Right lung (tissue), 5 donors: ENCODE measurements around the gene IFIT5. TPM values are rescaled to one million over a fixed set of nuclear protein-coding genes. Genes with fewer than 3 reads are reported as not detected.
"Not testable (repeated sequence)": the region's sequence is repeated elsewhere in the genome, so short reads cannot be mapped to it uniquely, and the experiment has no call there.

ENCODE experiments used
- DNase-seq, 2 donors: peaks; one replicate each; pipeline ENCODE4 v3.0.0-alpha.2; 2013
- polyA plus RNA-seq, 5 donors: library from polyadenylated mRNA; unstranded; fragments of 120-200 nt; gene quantifications; one replicate each; pipeline versions ENCODE4 v1.2.1 to v1.2.3, GENCODE V29; 2013; ENCODE audit warnings: inconsistent platforms in 1 of 5, low replicate concordance in 1 of 5; ENCODE audit not compliant: insufficient read length in 5 of 5, insufficient read depth in 1 of 5

The IFIT5 gene
- polyA plus RNA-seq, 5 donors = 14.9 to 22.5 (median 16.5) TPM

DNA sequence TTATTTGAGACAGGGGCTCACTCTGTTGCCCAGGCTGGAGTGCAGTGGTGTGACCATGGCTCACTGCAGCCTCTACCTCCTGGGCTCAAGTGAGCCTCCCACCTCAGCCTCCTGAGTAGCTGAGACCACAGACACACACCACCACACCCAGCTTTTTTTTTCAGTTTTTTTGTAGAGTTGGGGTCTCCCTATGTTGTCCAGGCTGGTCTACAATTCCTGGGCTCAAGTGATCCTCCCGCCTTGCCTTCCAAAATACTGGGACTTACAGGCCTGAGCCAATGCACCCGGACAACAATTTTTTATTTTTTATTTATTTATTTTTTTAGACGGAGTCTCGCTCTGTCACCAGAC lies 23.2 kb upstream of the IFIT5 start:
- not testable (repeated sequence) for DNase-seq

DNA sequence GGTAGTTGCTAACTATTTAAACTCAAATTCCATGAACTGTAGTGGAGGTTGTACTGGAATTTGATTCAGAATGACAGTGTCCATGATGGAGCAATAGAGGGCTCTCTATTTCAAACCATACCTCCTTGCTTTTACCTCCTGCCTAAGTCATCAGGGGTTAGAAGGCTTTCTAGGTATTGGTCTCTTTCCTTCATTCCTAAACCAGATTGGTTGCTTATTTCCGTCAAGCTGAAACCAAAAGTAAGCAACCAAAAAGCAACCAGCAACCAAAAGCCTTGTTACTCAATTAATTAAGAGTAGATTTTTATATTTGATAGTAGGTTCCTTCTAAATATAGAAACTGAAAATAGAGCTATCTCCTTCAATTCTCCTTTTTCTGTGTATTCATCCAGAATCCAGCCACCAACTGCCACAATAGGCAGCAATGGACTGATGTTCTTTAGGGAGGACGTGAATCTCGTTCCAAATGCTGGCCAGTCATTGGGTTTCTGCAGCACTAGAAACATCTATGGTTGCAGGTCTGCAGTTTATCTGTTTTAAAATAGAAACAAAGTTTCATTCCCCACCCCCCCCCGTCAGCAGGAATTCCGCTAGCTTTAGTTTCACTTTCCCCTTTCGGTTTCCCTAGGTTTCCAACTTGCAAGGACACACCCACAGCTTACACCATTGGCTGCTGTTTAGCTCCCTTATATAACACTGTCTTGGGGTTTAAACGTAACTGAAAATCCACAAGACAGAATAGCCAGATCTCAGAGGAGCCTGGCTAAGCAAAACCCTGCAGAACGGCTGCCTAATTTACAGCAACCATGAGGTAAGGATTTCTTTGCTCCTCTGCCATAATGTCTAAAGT lies 22.2 kb upstream of the IFIT5 start, which contains the start of gene IFIT1:
TSS of gene IFIT1 (plus strand) at position 717 of the 850 bp plus-strand sequence. CDS start at position 807, 90 bp downstream.
- peak; percentile 83 to 85 for DNase-seq

DNA sequence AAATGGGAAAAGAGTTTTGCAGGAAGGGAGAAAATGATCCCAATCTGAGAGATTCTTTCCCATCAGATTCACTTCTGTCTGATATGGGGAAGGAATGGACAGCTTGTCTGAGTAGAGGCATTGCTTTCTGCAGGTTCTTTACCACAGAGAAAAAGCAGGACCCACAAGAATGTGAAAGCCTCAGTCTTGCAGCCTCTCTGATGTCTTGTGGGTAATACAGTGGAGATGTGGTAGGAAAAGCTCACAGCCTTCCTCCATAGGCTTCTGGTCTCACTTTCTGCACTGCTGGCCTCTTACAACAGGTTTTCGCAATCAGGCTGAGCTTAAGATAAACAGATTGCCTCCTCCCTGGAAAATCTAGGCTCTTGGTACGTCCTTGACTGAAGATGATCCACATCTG lies 21.4 kb upstream of the IFIT5 start:
- DNase-seq = peak in 1 of 2 donors; percentile 69

DNA sequence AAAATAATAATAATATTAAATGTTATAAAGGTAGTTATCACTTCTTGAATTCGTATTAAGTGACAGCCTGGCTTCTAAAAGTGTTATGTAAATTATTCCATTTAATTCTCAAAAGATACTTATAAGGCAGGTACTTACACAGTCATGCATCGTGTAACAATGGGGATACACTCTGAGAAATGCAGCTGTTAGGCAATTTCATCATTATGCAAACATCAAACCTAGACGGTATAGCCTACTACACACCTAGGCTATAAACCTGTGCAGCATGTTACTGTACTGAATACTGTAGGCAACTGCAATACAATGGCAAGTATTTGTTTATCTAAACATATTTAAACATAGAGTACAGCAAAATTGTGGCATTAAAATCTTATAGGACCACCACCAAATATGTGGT lies 20.5 kb upstream of the IFIT5 start:
- no peak for DNase-seq

DNA sequence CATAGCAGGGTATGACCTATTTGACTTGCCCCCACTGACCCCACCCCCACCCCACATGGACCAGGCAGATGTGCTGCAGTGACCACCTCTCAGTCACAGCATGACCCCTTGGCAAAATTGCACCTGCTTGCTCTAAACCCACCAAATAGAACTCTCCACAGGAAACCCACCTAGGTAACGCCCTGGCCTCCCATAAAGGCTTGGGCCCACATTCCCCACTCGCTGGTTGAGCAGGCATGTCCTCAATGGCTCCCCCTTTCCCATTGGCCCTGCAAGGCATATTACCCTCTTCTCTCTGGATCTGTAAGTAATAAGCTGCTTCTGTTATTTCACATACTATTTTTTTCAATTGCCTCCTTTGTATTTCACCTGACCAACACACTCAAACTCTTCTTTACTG lies 19.2 kb upstream of the IFIT5 start:
- DNase-seq = no peak

DNA sequence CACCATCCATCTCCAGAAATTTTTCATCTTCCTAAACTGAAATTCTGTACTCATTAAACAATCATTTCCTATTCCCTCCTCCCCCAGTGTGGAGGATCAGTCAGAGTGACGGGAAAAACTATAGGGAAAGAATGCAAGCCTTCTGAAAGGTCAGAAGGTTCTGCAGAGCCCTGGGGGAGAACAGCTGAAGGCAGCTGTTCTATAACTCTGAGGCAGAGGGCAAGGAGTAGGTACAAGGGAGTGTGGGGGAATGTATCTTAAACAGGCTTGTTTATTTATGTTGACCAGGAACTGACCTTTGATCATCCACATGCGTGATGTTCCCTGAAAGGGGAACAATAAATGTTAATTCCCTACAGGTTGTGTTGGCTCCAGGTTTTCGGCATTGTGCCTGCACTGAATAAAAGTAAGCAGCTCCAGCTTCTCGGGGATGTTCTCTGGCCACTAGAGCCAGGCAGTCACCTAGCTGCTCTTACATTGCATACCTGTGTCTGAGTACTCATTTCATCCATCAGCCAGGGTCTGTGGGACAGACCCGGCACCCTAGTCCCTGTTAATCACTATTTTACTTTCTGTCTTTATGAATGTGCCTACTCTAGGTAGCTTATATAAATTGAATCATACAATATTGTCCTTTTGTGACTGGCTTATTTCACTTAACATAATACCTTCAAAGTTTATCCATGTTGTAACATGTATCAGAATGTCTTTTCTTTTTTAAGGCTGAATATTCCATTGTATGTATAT lies 16.2 kb upstream of the IFIT5 start:
- peak; percentile 68 to 75 for DNase-seq

DNA sequence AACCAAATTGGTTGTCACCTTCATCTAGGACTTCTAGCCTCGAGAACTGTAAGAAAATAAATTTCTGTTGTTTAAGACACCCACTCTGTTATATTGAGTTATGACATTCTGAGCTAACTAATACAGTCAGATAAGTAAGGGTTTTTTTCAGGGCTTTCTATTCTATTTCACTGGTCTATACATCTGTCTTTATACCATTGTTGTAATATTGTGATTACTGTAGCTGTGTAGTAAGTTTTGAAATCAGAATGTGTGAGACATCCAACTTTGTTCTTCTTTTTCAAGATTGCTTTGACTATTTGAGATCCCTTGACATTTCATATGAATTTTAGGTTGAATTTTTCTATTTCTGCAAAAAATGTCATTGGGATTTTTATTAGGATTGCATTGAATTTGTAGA lies 14.4 kb upstream of the IFIT5 start:
- no peak for DNase-seq

DNA sequence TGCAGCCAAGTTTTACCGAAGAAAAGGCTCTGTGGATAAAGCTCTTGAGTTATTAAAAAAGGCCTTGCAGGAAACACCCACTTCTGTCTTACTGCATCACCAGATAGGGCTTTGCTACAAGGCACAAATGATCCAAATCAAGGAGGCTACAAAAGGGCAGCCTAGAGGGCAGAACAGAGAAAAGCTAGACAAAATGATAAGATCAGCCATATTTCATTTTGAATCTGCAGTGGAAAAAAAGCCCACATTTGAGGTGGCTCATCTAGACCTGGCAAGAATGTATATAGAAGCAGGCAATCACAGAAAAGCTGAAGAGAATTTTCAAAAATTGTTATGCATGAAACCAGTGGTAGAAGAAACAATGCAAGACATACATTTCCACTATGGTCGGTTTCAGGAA lies 11.3 kb upstream of the IFIT5 start:
- no peak for DNase-seq

DNA sequence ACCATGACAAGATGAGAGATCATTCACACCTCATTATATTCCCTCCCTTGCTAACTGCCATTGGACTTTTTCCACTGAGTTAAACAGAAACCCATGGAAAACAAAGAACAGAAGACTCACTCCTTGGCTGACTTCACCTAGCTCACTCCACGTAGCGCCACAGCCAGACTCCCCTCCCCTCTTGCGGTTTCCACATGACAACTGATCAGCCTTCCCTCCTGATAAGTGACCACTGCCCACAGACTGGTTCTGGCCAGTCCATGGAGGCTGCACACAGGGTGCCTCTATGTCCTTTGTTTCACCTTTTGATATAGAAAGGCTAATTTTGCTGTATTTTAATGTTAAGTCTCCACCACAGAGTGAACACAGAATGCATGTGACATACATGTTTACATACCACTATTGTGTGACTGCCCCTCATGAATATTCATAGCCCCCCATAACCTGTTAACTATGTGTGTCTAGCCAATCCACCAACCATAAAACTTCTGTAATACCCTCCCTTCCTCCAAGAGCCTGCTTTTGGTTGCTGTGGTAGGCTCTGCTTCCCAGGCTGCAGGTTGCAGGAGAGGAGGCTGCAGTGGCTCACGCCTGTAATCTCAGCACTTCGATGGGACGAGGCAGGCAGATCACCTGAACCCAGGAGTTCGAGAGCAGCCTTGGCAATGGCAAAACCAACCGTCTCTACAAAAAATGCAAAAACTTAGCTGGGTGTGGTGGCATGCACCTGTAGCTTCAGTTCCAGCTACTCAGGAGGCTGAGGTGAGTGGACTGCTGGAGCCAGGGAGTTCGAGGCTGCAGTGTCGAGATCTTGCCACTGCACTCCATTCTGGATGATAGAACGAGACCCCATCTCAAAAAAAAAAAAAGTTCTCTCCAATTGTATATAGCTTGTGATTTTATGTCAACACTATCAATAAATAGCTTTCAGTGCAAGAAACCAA lies 10.0 kb upstream of the IFIT5 start:
- DNase-seq = peak in 1 of 2 donors; percentile 68

DNA sequence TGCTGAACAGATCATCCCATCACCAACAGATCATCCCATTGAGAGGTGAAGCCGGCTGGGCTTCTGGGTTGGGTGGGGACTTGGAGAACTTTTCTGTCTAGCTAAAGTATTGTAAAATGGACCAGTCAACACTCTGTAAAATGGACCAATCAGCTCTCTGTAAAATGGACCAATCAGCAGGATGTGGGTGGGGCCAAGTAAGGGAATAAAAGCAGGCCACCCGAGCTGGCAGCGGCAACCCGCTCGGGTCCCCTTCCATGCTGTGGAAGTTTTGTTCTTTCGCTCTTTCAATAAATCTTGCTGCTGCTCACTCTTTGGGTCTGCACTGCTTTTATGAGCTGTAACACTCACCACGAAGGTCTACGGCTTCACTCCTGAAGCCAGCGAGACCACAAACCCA lies 8.2 kb upstream of the IFIT5 start:
- not testable (repeated sequence) for DNase-seq

DNA sequence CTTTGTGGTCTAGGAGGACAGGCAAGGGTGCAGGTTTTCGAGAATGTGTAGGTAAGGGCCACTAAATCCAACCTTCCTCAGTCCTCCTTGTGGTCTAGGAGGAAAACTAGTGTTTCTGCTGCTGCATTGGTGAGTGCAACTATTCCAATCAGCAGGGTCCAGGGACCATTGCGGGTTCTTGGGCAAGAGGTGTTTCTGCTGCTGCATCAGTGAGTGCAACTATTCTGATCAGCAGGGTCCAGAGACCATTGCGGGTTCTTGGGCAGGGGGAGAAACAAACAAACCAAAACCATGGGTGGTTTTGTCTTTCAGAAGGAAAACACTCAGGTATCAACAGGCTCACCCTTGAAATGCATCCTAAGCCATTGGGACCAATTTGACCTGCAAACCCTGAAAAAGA lies 6.6 kb upstream of the IFIT5 start:
- DNase-seq = not testable (repeated sequence)

DNA sequence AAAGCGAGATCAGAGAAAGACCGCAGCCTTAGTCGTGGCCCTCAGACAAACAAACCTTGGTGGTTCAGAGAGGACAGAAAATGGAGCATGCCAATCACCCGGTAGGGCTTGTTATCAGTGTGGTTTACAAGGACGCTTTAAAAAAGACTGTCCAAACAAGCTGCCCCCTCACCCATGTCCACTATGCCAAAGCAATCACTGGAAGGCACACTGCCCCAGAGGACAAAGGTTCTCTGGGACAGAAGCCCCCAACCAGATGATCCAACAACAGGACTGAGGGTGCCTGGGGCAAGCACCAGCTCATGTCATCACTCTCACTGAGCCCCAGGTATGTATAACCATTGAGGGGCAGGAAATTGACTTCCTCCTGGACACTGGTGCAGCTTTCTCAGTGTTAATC lies 5.1 kb upstream of the IFIT5 start:
- not testable (repeated sequence) for DNase-seq

DNA sequence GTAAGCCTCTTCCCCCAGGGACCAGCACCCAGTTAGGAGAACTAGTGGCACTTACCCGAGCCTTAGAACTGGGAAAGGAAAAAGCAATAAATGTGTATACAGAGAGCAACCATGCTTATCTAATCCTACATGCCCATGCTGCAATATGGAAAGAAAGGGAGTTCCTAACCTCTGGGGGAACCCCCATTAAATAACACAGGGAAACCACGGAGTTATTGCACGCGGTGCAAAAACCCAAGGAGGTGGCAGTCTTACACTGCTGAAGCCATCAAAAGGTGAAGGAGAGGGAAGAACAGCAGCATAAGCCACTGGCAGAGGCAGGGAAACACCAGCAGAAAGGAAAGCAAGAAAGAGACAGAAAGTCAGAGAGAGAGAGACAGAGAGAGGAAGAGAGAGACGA lies 3.8 kb upstream of the IFIT5 start:
- not testable (repeated sequence) for DNase-seq

DNA sequence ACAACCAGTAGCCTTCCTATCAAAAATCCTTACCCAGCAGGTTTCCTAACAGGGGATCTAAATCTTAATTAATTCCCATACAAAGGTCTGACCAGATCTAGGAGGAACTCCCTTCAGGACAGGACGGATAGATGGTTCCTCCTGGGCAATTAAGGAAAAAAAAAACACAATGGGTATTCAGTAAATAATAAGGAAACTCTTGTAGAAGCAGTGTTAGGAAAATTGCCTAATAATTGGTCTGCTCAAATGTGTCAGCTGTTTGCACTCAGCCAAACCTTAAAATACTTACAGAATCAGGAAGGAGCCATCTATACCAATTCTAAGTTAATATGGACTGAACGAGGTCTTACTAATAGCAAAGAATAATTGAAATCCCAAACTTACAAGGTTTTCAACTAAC lies 3.2 kb upstream of the IFIT5 start:
- not testable (repeated sequence) for DNase-seq

DNA sequence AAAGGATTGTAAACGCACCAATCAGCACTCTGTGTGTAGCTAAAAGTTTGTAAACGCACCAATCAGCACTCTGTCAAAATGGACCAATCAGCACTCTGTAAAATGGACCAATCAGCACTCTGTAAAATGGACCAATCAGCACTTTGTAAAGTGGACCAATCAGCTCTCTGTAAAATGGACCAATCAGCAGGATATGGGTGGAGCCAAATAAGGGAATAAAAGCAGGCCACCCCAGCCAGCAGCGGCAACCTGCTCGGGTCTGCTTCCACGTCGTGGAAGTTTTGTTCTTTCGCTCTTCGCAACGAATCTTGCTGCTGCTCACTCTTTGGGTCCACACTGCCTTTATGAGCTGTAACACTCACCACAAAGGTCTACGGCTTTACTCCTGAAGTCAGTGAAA lies 2.1 kb upstream of the IFIT5 start:
- DNase-seq = not testable (repeated sequence)

DNA sequence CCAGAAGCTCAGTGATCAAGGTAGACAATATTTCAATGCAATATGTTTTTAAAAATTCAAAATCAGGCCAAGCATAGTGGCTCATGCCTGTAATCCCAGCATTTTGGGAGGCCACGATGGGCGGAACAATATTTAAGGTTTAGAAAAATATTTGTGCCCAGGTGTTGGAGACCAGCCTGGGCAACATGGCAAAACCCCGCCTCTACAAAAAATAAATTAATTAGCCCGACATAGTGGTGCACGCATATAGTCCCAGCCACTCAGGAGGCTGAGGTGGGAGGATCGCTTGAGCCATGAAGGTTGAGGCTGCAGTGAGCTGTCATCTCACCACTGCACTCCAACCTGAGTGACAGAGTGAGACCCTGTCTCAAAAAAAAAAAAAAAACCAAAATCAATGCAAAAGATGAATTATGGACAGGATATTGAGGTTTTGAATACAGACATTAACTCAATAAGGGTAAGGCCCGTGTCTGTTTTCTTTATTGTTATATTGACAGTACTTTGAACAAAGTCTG lies 913 bp upstream of the IFIT5 start:
- DNase-seq = no peak

DNA sequence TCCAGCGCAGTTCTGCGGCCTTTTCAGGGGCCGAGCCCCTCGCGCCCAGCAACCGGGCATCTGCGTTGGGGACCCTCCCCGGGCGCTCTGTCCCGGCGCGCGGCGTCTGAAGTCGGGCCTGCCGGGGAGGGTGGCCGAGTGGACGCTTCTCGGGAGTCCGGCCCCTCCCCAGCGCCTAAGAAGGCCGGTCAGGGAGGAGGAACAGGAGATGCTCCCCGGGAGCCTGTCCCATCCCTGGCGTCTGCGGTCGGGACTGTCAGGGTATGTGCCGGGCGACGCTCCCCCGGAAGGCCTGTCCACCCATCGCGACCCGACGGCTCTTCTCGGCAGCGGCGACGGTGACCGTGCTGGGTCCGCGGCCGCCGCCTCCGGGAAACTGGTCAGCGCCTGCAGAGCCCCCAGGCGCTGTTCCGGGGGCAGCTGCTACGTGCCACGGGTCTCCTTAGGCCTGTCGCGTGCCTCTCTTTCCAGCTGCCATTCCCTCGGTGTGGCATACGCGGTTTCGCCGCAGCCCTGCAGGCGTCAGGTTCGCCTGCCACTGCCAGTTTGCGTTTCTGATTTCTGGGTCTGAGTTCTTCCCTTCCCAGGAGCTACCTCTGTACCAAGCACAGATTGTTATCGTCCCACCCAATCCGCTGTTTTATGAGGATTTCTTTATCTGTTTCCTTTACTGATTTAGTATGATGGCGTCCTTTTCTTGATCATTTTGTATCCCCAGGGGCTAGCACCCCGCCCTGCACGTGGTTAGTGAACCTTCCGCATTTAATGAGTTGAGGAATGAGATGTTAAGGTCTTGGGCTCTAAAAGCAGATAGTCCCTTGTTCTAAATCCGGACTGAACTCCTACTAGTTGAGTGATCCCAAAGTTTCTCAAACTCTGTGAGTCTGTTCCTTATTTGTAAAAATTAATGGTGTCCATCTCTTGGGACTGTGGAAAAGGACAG lies 782 bp downstream of the IFIT5 start:
- DNase-seq = peak in 1 of 2 donors; percentile 80

DNA sequence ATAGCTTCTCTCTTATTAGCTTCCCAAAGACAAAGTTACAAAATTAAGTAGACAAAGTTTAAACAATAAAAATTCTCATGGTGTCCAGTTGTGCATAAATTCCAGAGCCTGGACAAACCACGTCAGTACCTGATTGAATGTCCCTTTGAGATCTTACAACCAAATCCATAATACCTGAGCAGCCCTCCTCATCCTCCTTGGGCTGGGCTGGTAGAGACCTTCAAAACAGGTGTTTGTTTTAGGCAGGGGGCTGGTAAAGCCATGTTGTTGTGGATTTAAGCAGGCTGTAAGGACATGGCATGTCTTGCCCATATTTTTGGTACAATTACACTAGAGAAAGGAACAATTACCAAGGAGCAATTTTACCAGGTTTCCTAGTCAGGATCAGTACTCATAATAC lies 2.1 kb downstream of the IFIT5 start:
- DNase-seq = no peak

DNA sequence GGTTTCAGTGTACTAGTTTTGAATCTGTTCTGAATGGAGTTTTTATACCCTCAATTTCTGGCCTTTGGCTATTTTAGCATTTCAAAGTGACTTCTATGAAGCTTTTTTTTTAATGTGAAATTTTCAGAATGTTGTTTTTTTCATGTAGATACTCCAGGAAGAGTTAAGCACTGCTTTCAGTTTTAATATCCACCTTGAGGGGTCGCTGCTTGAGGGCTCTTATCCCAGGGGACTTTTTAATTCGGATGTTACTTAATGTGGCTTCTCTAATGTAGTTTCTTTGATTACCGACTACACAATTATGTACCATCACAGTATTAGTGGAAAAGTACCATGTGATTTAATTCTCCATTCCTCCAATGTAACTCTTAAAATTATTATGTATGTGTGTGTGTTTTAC lies 5.2 kb downstream of the IFIT5 start:
- no peak for DNase-seq

DNA sequence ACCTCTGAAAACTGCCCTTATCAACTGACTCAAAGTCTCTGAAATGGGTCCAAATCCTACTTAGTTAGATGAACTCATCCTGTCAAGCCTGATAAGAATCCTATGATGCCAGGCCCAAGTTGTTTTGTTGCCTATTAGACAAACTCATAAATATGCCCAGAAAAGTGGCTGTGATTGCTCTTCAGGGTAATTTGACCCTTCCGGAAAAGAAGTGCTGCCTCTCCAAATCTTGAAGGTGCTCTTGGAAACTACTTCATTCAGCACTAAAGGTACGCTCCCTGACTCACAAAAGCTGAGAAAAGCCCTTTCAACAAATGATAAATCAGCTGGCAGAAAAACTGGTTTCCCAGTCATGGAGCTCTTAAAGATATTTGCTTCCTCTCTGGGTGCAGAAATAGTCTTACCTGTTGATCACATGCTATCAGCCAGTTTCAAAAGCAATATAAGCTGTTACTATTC lies 6.7 kb downstream of the IFIT5 start:
- DNase-seq = peak in 1 of 2 donors; percentile 41
